Mesothelial cell of epicardium (in vitro differentiated cells): ENCODE measurements around the gene RAB20. TPM values are rescaled to one million over a fixed set of nuclear protein-coding genes. Genes with fewer than 3 reads are reported as not detected.
"Not testable (repeated sequence)": the region's sequence is repeated elsewhere in the genome, so short reads cannot be mapped to it uniquely, and the experiment has no call there.

Experiments
- DNase-seq, 2 experiments: peaks; one replicate each; pipeline ENCODE4 v3.0.0; 2021; ENCODE audit warnings: low spot score in 2 of 2; ENCODE audit not compliant: unreplicated experiment in 2 of 2
- H3K27ac Mint-ChIP-seq: 2 replicates; pipeline ENCODE4 v1.8.0; 2021; ENCODE audit warnings: mixed read lengths
- H3K27me3 Mint-ChIP-seq: 2 replicates; pipeline ENCODE4 v1.8.0; 2021; ENCODE audit warnings: low read depth, mixed read lengths
- H3K36me3 Mint-ChIP-seq: 2 replicates; pipeline ENCODE4 v1.8.0; 2021; ENCODE audit warnings: mixed read lengths
- H3K4me1 Mint-ChIP-seq: 2 replicates; pipeline ENCODE4 v1.8.0; 2021; ENCODE audit warnings: mixed read lengths
- H3K4me3 Mint-ChIP-seq: 2 replicates; pipeline ENCODE4 v1.8.0; 2021; ENCODE audit warnings: mild to moderate bottlenecking, moderate library complexity, mixed read lengths
- H3K9me3 Mint-ChIP-seq: 2 replicates; pipeline ENCODE4 v1.8.0; 2021; ENCODE audit warnings: mixed read lengths
- CTCF ChIP-seq: fragments of 200-600 bp; sonication (generic); IDR thresholded peaks from one replicate; pipeline ENCODE4 v1.5.0; 2021; ENCODE audit warnings: antibody characterized with exemption; ENCODE audit not compliant: unreplicated experiment
- total RNA-seq: library from RNA; stranded (reverse); gene quantifications from 3 replicates; pipeline ENCODE4 v1.2.1, GENCODE V29; 2021

Gene RAB20
- total RNA-seq, 1 donor from 2014 or later: 8.9 TPM

- TF ChIP-seq CTCF: no peak
- Mint-ChIP-seq H3K4me1 (no peaks in the 10 kb centered on the region), H3K27ac (no peak overlapping the region), H3K27me3 (no peaks in the 10 kb centered on the region), H3K9me3 (peaks cover 8% of the 10 kb centered on the region), H3K36me3 (peaks cover 65% of the 10 kb centered on the region), H3K4me3 (no peak overlapping the region)
- DNase-seq: no peak
Observed at GRCh38 chr13:110500341-110500740, 61.2 kb downstream of the RAB20 start.

GRCh38 chr13:110499621-110500281 lies 61.8 kb downstream of the RAB20 start:
- Mint-ChIP-seq H3K9me3 (peaks cover 8% of the 10 kb centered on the region), H3K4me1 (no peaks in the 10 kb centered on the region), H3K36me3 (peaks cover 67% of the 10 kb centered on the region), H3K27me3 (no peaks in the 10 kb centered on the region), H3K4me3 (no peak overlapping the region), H3K27ac (no peak overlapping the region)
- TF ChIP-seq CTCF: no peak
- DNase-seq: no peak

GRCh38 chr13:110498765-110499164 lies 62.8 kb downstream of the RAB20 start:
- Mint-ChIP-seq H3K36me3 (peaks cover 67% of the 10 kb centered on the region), H3K4me3 (no peak overlapping the region), H3K9me3 (peaks cover 8% of the 10 kb centered on the region), H3K27me3 (no peaks in the 10 kb centered on the region), H3K27ac (no peak overlapping the region), H3K4me1 (no peaks in the 10 kb centered on the region)
- no peak for TF ChIP-seq CTCF
- DNase-seq: no peak

DNA sequence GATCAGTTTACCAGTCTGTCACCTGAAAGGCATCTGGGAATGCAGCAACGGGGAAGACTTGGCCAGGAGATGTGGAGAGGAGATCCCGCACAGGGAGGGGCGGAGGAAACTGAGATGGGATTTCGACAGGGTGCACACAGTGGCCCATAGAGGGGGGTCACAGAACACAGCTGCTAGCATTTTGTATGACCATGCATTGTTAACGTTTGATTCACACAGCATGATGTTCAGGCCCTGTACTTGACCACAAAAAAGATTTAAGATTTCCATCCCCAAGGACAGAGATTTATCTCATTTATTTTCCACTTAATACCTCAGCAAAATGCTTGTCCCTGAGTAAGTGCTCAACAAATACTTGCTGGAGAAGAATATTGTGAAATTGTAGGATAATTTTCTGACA lies 63.2 kb downstream of the RAB20 start:
- Mint-ChIP-seq H3K9me3 (peaks cover 8% of the 10 kb centered on the region), H3K36me3 (peaks cover 69% of the 10 kb centered on the region), H3K4me1 (no peaks in the 10 kb centered on the region), H3K27me3 (no peaks in the 10 kb centered on the region), H3K27ac (no peak overlapping the region), H3K4me3 (no peak overlapping the region)
- no peak for TF ChIP-seq CTCF
- DNase-seq: no peak

- H3K27ac Mint-ChIP-seq, H3K9me3 Mint-ChIP-seq, H3K4me1 Mint-ChIP-seq, H3K4me3 Mint-ChIP-seq, DNase-seq, H3K27me3 Mint-ChIP-seq: not testable (repeated sequence)
- peaks cover 71% of the 10 kb centered on the region for H3K36me3 Mint-ChIP-seq
Observed at GRCh38 chr13:110497896-110498295, 63.6 kb downstream of the RAB20 start.

DNA sequence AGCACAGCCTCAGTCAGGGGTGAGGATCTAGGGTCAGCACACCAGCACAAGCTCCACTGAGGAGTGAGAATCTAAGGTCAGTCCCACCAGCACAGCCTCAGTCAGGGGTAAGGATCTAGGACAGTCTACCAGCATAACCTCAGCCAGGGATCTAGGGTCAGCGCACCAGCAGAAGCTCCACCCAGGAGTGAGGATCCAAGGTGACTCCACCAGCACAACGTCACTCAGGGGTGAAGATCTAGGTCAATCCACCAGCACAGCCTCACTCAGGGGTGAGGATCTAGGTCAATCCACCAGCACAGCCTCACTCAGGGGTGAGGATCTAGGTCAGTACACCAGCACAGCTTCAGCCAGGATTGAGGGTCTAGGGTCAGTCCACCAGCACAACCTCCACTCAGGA lies 64.5 kb downstream of the RAB20 start:
- H3K9me3 Mint-ChIP-seq: peaks cover 8% of the 10 kb centered on the region
- no peak for DNase-seq
- no peak for TF ChIP-seq CTCF
- no peak overlapping the region for H3K27ac Mint-ChIP-seq
- H3K4me3 Mint-ChIP-seq: no peak overlapping the region
- peaks cover 72% of the 10 kb centered on the region for H3K36me3 Mint-ChIP-seq
- no peaks in the 10 kb centered on the region for H3K27me3 Mint-ChIP-seq
- no peaks in the 10 kb centered on the region for H3K4me1 Mint-ChIP-seq
